DMS153 treated with DMSO at 0.1 percent for 48 hours (cell line): ENCODE results near the gene ERGIC1.
"Not testable (repeated sequence)": the region's sequence is repeated elsewhere in the genome, so short reads cannot be mapped to it uniquely, and the experiment has no call there.

Experiments used
- DNase-seq: peaks from one replicate; lab custom pipeline; 2025; ENCODE audit not compliant: unreplicated experiment; lab: John Stamatoyannopoulos, UW

The ERGIC1 gene, protein sequence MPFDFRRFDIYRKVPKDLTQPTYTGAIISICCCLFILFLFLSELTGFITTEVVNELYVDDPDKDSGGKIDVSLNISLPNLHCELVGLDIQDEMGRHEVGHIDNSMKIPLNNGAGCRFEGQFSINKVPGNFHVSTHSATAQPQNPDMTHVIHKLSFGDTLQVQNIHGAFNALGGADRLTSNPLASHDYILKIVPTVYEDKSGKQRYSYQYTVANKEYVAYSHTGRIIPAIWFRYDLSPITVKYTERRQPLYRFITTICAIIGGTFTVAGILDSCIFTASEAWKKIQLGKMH

DNA sequence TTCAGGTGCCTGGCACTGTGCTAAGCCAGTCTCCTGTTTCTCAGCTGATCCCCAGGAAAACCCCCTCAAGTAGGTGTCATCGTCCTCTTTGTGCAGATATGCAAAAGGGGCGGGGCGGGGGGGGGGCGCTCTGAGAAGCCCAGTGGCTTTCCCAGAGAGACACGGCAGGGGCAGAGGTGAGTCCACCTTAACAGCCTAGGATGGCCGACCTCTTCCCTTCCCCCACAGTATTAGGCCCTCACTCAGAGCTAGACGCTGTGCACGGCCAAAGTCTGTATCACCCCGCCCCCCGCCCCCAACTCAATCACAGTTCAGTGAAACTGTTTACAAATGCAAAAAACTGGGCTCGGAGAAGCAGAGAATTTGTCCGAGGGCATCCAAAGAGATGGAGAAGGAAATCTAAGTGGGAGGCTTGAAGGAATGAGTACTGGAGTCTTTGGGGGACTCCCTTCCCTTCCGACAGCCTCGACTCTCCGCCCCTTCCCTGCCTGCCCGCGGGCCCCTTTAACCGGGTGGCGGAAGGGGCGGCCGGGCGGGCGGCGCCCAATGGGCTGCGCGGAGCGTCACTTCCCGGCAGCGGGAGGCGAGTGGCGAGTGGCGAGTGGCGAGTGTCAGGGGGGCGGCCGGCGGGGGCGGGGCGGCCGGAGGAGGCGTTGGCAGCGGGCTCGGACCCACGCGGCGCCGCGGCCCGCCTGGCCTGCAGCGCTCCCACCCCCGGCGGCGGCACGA is at the start of gene ERGIC1:
Gene ERGIC1 (plus strand): TSS at position 566 of the 729 bp plus-strand sequence. CDS start 163 bp downstream, at position 729.
- DNase-seq: no peak

DNA sequence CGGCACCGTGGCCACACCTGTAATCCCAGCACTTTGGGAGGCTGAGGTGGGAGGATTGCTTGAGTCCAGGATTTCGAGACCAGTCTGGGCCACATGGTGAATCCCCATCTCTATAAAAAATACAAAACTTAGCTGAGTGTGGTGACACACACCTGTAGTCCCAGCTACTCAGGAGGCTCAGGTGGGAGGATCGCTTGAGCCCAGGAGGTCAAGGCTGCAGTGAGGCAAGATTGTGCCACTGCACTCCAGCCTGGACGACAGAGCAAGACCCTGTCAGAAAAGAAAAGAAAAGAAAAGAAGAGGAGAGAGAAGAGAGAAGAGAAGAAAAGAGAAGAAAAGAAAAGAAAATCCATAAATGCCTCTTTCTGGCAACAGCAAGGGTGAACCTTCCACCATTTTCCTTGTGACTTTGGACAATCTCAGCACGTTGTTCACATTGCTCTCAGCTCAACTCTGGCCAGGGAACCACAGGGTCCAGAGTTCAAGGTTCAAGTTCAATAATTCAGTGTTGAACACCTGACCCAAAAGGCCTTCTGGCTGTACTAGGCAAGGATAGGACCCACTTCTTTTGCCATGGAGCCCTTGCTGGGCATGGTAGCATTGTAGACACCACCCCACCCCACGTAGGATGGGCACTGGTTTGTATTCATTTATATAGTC is 48.5 kb upstream of the ERGIC1 start:
- no peak for DNase-seq

DNA sequence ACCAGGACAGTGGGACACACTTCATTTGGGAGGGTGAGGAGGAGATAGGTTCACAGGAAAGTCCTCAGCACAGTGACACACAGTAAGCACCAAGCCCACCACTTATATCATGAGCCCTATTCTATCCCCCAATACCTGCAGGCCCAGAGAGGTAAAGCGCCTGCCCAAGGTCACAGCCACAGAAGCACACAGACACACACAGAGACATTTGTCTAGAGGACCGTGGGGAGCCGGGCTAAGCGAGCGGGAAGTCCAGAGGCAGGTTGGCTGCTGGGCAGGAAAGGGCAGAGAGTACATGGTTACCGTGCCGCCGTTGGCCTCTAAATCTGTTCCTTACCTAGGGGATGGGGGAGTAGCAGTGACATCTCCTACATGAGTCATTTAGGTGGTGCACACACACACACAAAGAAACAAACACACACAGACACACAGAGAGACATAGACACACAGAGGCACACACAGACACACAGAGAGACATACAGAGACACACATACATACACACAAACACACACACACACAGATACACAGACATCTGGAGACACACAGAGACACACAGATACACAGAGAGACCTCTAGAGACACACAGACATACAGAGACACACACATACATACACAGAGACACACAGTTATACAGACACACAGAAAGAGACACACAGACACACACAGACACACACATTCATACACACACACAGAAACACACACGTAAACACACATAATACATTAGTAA is 47.2 kb upstream of the ERGIC1 start:
- no peak for DNase-seq

DNA sequence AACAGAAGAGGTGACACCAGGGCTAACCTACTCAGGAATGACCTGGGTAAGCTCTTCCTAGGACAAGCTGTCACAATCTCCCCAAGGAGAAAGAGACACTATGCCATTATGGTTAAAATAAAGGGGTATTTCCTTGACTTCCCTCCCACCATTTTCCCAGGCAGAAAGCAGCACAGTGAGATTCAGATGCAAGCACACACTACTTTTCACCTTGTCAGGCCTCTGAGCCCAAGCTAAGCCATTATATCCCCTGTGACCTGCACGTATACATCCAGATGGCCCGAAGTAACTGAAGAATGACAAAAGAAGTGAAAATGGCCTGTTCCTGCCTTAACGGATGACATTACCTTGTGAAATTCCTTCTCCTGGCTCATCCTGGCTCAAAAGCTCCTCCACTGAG is 46.5 kb upstream of the ERGIC1 start:
- DNase-seq: not testable (repeated sequence)

DNA sequence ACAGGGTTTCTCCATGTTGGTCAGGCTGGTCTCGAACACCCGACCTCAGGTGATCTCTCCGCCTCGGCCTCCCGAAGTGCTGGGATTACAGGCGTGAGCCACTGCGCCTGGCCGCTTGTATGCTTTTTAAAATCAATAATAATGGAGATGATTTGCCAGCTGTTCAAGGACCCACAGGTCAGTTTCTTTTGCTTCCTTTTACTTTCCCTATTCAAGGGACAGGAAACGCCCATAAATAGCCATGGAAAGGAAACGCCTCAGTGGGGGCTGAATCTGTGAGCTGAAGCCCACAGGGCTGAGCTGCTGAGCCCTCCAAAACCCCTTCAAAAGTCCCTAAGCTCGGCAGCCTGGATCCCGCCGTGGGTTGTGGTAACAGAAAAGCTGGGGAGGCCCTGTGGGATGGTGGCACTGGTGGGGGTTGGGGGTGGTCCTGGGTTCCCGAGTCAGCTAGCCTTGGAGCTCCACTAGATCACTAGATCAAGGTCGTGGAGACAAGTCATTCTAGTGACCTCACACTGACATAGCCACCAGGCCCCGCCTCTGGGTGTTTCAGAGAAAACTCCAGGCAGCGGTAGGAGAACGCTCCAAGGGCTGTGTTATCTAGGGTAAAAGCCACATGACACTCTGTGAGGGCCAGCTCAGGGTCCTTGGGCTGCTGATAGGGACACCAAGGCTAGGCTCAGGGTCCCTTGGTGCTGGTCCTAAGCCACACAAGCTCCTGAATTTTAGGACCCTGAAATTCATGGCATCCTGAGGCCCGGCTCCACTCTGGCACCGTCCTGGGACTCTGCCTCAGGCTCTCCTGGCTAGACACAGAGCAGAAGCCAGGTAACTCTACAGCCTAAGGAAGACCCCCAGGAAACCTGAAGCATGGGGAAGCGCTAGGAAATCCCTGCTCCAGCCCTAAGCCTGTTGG is 45.0 kb upstream of the ERGIC1 start:
- DNase-seq: no peak

DNA sequence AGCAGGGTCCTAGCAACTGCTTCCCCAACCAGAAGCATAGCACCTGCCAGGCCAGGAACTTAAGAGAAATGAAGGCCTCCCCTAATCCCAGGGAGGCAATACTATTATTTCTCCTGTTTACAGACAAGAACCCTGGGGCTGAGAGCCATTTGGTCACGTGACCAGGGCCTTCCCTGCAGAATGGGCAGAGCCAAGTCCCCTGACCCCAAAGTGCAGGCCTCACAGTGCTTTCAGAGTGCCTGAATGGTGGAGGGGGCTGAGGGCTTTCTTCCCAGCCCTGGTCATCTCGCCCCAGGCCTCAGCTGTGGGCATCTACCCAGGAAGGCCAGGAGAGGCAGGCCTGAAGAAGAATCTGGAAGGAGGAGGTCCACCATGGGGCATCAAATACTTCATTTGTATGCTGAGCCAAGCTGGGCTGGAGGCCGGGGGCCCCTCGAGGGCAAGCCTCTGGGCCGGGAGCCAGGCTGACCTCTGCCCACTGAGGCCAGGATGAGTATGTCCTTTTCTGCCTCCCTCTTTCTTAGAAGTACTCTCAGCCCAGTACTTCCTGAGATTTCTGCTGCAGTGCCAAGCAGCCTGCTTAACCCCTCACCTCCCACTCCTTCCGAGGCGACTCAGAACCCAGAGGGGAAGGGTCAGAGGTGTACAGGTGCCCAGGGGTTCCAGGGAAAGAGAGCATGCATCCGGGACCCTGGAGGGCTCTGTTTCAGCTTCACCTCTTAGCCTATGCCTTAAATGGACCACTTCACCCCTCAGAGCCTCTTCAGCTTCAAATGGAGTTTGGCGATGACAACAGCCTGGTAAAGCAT is 44.2 kb upstream of the ERGIC1 start:
- DNase-seq: no peak

DNA sequence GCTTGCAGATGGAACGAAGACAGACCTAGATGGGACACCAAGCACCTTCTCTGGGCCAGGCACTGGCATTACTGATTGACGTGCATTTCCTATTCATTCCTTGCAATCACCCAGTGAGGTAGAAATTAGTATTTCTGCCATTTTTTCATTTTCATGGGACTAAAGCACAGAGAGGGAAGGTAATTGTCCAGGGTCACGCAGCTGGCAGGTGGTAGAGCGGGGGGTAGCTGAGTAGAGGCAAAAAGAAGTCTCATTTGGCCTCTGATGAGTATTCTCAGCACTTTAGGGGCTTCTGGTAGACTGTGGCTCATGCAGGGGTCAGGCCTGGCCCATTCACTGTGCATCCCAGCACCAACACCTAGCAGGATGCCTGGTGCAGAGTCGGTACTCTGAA is 43.6 kb upstream of the ERGIC1 start:
- no peak for DNase-seq

DNA sequence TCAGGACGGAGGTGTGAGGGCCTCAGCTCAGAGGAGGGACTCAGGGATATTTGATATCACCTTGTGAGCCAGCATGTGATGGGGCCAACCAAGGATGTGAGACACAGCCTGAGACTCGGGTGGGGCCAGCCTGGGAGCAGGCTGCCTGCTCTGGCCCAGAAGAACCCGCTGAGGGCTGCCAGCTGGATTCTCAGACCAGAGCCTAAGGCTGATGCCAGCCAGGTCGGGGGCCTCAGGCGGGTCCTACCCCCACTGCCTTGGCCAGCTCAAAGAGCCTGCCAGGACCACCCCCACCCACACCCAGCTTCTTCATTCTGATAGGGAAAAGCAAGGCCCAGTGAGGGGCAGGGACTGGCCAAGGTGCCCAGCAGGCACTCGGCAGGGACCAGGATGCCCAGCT is 42.8 kb upstream of the ERGIC1 start:
- no peak for DNase-seq

DNA sequence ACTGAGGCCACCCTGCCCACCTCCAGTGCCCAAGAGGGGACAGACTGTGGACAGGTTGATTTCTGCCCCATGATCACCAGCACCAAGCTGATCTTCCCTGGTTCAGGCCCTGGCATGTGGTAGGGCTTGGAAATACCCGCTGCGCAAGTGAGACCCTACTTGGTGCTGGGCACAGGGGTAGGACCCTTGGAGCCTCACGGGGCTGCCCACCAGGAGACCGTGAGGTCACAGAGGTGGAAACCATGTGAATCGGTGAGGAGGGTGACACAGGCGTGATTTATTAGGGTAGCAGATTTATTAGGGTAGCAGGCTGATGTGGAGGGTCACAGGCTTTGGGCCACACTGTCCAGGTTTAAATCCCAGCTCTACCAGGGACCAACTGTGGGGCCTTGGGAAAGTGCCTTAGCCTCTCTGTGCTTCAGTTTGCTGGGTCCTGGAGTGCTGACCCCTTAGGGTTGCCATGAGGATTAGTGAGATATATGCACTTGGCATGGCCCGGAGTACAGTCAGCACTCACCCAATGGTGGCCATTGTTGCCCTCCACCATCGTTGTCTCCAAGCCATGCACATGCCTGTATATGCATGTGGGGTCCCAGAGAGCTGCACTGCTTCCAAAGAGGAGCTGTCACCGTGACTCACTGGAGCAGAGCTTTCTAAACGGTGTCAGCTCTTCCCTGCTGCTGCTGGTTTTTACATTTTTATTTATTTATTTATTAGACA is 42.2 kb upstream of the ERGIC1 start:
- DNase-seq: no peak

DNA sequence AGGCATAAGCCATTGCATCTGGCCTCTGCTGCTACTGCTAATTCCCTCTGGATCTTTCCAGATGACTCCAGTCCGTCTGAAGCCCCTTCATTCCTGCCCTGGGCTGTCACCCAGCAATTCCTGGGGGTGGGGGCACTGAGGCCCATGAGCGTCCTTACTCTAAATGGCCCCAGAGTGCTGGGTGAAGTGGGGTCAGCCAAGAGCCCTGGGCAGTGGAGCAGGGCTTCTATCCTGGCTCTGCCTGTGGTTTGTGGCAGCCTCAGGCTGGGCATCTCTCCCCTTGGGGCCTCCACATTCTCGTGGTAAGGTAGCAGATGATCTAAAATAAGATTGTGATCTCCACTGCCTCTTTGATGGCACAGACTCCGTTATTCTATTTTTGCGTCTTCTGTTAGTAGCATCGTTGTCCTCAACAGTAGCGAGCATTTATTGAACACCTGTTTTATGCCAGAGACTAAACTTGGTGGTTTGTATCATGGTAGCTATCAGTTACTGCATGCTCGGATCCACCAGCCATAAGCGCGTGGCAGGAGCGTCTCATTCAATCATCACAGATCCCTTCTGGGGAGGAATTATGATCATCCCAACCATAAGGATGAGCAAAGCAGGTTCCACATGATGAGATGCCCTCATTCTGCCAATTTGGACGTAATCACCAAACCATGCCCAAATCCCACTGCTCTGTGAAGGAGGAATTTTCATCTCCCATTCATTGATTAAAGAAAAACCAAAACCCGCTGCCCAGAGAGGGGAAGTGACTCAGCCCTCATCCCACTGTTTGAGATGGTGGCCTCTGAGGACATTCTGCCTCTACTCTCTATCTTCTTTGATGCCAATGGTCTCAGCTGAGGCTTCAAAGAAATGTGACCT is 41.1 kb upstream of the ERGIC1 start:
- DNase-seq: no peak

DNA sequence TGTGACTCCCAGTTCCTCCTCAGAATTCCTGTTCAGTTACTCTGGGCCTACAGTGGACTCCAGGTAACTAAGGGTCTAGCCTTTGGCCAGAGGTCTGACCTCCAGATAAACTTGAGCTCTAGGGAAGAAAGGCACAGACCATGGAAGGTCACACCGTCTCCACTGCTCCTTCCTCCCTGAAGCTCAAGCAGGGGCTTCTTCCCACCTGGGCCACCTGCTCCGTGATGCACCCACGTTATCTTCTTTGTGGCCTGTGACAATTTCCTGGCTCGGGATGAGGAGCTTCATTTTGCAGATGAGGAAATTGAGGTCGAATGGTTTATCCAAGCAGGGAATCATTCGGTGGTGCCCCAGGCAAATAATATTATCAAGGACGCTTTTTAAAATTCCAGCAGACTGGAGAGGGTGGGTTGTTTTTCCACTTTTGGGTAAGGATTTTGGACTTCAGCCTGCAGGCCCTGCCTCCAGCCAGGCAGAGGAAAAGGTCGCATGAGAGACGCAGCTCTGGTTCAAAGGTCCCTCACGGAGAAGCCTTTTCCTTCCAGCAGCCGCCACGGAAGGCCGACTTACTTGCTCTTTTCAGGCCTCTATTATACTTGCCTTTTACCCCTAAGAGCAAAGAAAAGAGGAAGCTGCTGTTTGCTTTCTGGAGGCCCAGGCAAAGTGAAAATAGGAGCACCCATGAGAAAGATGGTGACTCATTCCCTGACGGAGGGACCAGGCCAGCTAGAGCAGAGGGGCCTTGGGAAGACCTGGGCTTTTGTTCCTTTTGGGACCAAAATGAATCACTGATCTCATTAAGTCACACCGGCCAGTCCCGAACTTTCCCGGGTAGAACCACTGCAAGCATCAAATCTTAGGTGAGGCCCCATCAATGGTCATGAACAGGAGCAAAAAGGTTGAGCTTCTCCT is 40.2 kb upstream of the ERGIC1 start:
- no peak for DNase-seq

DNA sequence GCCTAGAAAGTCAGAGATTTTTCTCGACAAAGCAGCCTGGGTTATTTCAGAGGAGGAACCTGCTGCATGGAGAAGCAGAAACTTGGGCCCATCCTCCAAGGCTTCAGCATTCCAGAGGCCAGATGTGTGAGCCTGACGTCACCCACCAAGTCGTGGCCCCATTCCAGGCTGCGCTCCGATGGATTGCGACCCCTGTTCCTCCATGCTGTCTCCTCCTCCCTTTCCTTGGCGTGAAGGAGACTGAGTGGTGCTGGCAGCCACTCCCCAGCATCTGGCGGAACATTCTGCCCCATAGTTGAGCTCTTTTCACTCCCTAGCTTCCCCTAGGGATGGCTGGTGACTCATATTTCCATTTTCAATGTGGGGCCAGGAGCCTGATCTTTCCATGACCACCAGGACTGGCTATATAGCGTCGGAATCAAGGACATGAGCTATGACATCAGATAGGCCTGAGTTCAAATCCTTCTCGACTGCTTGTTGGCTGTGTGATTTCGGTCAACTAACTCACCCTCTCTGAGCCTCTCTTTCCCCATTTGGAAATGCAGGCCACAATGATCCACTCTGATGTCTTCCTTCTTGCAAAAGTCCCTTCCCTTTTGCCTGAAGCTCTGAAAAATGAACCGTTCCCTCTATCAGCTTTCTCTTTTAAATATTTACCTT is 38.6 kb upstream of the ERGIC1 start:
- DNase-seq: no peak

DNA sequence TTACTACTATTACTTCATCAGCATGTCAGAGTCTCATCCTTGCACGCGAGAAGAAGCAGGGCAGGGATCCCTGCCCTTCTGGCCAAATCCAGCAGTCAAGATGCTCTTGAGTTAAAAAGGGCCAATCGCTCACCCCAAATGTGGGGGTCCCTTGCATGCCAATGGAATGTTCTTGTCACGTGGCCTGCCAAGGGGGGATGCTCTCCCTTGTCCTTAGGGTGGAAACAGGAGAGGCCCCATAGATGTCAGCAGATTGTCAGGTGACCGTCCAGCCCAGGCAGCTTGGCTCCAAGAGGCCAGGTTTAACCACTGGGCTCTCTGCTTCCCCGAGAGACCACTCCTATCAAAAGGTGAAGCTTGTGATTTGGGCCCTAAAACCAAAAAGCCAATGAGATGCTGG is 37.7 kb upstream of the ERGIC1 start:
- no peak for DNase-seq

DNA sequence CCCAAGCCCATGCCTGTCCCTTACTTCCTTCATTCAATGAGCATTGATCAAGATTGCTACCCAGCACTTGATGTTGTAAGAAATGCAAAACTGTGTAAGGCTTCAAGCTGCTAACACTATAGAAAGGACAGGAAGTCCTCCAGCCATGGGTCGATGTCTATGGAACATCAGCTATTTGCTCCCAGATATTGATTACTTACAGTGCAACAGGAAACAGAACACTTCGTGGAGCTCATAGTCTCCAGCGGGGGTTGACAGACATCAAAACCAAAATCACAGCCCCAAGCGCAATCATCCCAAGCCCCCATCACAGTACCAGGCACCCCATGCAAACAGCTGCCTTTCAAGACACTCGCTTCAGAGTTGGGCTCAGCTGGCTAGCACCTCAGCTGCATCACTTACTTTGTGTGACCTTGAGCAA is 36.3 kb upstream of the ERGIC1 start:
- DNase-seq: no peak

DNA sequence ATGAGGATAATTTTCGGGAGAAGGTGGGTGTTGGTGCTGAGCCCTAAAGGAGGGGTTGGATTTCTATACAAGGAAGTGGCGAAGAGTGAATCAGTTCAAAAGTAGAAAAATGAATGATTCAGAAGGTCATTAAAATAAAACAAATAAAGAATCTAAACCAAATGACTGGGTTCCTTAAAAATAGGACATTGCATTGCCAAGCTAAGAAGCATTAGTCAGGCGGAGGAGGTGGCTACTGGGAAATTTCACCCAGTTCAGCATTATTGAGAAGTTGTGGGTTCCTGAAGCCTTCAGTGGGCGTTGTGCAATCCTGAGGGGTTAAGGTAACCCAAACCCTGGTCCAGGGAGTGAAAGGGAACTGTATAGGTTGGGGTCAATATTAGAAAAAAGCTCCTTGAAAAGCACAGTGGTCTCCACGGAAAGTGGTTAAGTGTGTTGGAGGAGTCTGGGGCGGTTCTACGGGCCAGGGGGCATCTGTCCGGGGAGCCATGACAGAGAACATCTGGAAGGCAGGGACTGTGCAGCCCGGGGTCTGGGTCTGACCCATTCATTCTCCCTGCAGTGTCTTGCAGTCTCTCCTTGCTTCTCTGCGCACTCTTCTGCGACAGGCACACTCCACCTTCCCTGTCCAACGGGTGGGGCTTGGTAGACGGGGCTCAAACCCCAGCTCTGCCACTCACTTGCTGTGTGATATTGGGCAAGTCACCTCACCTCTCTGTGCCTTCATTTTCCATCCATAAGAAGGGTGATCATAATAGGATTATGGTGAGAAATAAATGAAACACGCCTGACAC is 35.4 kb upstream of the ERGIC1 start:
- DNase-seq: no peak

DNA sequence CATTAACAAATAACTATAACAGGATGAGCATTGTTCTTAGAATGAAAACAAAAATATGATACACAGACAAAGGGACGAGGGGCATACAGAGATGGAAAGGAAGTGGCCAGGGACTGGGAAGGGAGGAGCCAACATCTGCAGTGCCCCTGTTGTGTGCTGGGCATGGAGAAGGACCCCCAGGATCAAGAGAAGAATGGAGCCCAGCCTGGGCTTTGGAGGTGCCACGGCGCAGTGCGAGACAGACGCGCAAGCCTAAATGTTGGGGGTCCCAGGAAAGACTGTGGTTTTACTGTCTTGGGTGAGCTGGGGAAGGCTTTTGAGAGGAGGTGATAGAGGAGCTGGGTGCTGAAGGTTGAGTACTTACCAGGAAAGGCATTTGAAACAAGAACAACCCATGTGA is 34.6 kb upstream of the ERGIC1 start:
- no peak for DNase-seq
